Measurements from ENCODE around the gene HRH1.

GRCh38 chr3:11288786-11289637, 134.7 kb downstream of the HRH1 start:
- TF ChIP-seq EZH2 (IDR thresholded peaks at IDR 0.05; ENCODE audit: borderline replicate concordance, low read length) = no peak
- TF ChIP-seq CTCF (conservative IDR thresholded peaks at IDR 0.05 in 1 of 2, IDR thresholded peaks at IDR 0.05 in 1 of 2; ENCODE audit: extremely low read depth in 1 of 2, insufficient read depth in 1 of 2, low read depth in 1 of 2, low read length in 2 of 2) = no peak
